Upper lobe of left lung (tissue), 4 donors: ENCODE results near the gene IL12RB2.

Experiments
- CTCF ChIP-seq, 6 experiments: fragments of 450-650 bp in 4 of 6; fragments of 200-600 bp in 2 of 6; sonication (generic) in 2 of 6; IDR thresholded peaks; one replicate each; pipeline ENCODE4 v1.5.1; 2016 to 2019; ENCODE audit warnings: antibody characterized with exemption in 6 of 6
- POLR2AphosphoS5 ChIP-seq, 2 donors: sonication (generic); formaldehyde crosslinking; IDR thresholded peaks; one replicate each; pipeline ENCODE4 v1.5.1; 2017; ENCODE audit warnings: antibody characterized with exemption in 2 of 2

- TF ChIP-seq CTCF (IDR thresholded peaks at IDR 0.05) (no peak), POLR2AphosphoS5 (IDR thresholded peaks at IDR 0.05) (no peak)
These were observed 59.8 kb downstream of the IL12RB2 start for GRCh38 chr1:67367370-67368045.
